ENCODE measurements around the gene LRPPRC. TPM values are rescaled to one million over a fixed set of nuclear protein-coding genes. Genes with fewer than 3 reads are reported as not detected.

LRPPRC gene
- 50.4 and 70.3 TPM in 2 replicates for total RNA-seq

GRCh38 chr2:43995733-43996533, at the start of gene LRPPRC:
LRPPRC (minus strand) TSS chr2:43995989; CDS start chr2:43995947, 42 bp downstream.
- Histone ChIP-seq H3K36me3 (ENCODE audit: control insufficient read depth, insufficient read depth, low read length) (peaks cover 7% of the 10 kb centered on the region), H3K4me3 (ENCODE audit: low read depth, low read length) (peak within 1 kb of the TSS; percentile 85), H3K27me3 (ENCODE audit: control insufficient read depth, insufficient read depth, low read length) (no peaks in the 10 kb centered on the region)
- TF ChIP-seq CTCF (IDR thresholded peaks at IDR 0.05; ENCODE audit: insufficient read depth, low read length, severe bottlenecking), result no peak
- FAIRE-seq (no peak), DNase-seq (ENCODE audit: low read depth) (peak; percentile 90)

DNA sequence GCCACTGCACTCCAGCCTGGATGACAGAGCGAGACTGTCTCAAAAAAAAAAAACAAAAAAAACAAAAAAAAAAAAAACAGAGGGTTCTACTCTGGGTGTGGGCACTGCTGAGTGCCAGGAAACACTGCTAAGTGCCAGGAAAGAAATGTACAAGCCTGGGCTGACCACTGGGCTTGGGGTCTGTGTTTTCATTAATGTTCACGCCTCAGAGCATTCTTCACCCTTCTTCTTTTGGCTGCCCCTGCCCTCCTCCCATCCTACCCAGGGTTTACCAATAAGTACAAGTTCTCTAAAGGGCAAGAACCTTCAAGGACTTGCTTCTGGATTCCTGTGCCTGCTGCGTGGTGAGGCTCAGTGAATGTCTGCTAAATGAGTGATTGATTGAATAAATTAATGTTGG, 49.3 kb upstream of the LRPPRC start:
- no peak for TF ChIP-seq CTCF (IDR thresholded peaks at IDR 0.05; ENCODE audit: insufficient read depth, low read length, severe bottlenecking)
- Histone ChIP-seq H3K36me3 (ENCODE audit: control insufficient read depth, insufficient read depth, low read length) (no peaks in the 10 kb centered on the region), H3K4me3 (ENCODE audit: low read depth, low read length) (no peak overlapping the region), H3K27me3 (ENCODE audit: control insufficient read depth, insufficient read depth, low read length) (no peaks in the 10 kb centered on the region)
- no peak for FAIRE-seq
- no peak for DNase-seq (ENCODE audit: low read depth)

DNA sequence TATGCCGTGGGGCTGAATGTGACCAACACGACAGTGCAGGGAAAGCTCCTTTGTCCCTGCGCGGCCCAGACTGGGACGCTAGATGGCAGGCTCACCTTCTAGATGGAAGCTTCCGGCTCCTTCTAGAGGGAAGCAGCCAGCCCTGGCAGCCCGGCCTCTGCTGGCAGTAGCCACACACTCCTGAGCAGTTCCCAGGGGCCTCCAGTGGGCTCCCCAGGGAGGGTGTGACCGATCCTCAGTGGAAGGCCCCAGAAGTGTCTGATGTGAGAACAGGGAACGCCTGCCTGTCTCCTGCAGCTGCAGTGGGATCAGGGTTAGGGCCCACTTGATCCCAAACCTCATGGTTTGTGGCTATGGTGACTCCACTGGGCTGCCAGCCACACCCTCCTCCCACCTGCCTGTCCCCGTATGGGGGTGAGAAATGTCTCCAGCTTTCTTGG, 48.5 kb upstream of the LRPPRC start:
- FAIRE-seq (no peak), DNase-seq (ENCODE audit: low read depth) (peak; percentile 57)
- TF ChIP-seq CTCF (IDR thresholded peaks at IDR 0.05; ENCODE audit: insufficient read depth, low read length, severe bottlenecking), result peak; percentile 96
- no peaks in the 10 kb centered on the region for H3K36me3 ChIP-seq (ENCODE audit: control insufficient read depth, insufficient read depth, low read length)
- no peaks in the 10 kb centered on the region for H3K27me3 ChIP-seq (ENCODE audit: control insufficient read depth, insufficient read depth, low read length)
- H3K4me3 ChIP-seq (ENCODE audit: low read depth, low read length), result no peak overlapping the region

DNA sequence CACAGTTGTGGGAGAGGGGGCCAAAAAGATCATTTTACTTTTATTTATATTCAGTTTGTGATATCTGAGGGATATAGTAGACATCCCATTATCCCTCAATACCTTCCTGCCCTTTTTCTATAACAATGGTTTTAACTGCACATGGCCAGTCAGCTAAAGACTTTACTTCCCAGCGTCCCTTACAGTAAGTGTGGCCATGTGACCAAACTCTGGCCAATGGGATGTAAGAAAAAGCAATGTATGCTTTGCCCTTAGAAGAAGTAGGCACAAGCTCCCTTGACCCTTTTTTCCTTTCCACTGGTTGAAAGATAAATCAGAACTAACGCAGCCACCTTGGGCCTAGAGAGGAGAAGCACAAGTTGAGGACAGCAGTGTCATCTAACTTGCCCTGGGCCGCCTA, 44.6 kb upstream of the LRPPRC start:
- FAIRE-seq (no peak), DNase-seq (ENCODE audit: low read depth) (no peak)
- no peak overlapping the region for H3K4me3 ChIP-seq (ENCODE audit: low read depth, low read length)
- no peaks in the 10 kb centered on the region for H3K36me3 ChIP-seq (ENCODE audit: control insufficient read depth, insufficient read depth, low read length)
- no peaks in the 10 kb centered on the region for H3K27me3 ChIP-seq (ENCODE audit: control insufficient read depth, insufficient read depth, low read length)
- no peak for TF ChIP-seq CTCF (IDR thresholded peaks at IDR 0.05; ENCODE audit: insufficient read depth, low read length, severe bottlenecking)

GRCh38 chr2:44038277-44038676, 42.5 kb upstream of the LRPPRC start:
- H3K4me3 ChIP-seq (ENCODE audit: low read depth, low read length), result no peak overlapping the region
- H3K27me3 ChIP-seq (ENCODE audit: control insufficient read depth, insufficient read depth, low read length), result no peaks in the 10 kb centered on the region
- no peak for TF ChIP-seq CTCF (IDR thresholded peaks at IDR 0.05; ENCODE audit: insufficient read depth, low read length, severe bottlenecking)
- DNase-seq (ENCODE audit: low read depth) (no peak), FAIRE-seq (no peak)
- no peaks in the 10 kb centered on the region for H3K36me3 ChIP-seq (ENCODE audit: control insufficient read depth, insufficient read depth, low read length)

All from bronchial epithelial cell (primary cell).